Endothelial cell (in vitro differentiated cells): ENCODE measurements around the gene HSDL2. TPM values are rescaled to one million over a fixed set of nuclear protein-coding genes. Genes with fewer than 3 reads are reported as not detected.

ENCODE experiments used
- DNase-seq: peaks from one replicate; pipeline ENCODE4 v3.0.0; 2021; ENCODE audit warnings: low spot score
- H3K27ac Mint-ChIP-seq: one replicate; pipeline ENCODE4 v1.8.0; 2021; ENCODE audit warnings: mixed read lengths, inconsistent platforms; ENCODE audit not compliant: unreplicated experiment
- H3K27me3 Mint-ChIP-seq: one replicate; pipeline ENCODE4 v1.8.0; 2021; ENCODE audit warnings: mild to moderate bottlenecking, moderate library complexity, mixed read lengths, inconsistent platforms; ENCODE audit not compliant: unreplicated experiment
- H3K36me3 Mint-ChIP-seq: one replicate; pipeline ENCODE4 v1.8.0; 2021; ENCODE audit warnings: mild to moderate bottlenecking, low read depth, mixed read lengths, inconsistent platforms; ENCODE audit not compliant: unreplicated experiment
- H3K4me1 Mint-ChIP-seq: one replicate; pipeline ENCODE4 v1.8.0; 2021; ENCODE audit warnings: mild to moderate bottlenecking, mixed read lengths, inconsistent platforms; ENCODE audit not compliant: unreplicated experiment
- H3K4me3 Mint-ChIP-seq: one replicate; pipeline ENCODE4 v1.8.0; 2021; ENCODE audit warnings: mild to moderate bottlenecking, mixed read lengths, inconsistent platforms; ENCODE audit not compliant: unreplicated experiment
- H3K9me3 Mint-ChIP-seq: one replicate; pipeline ENCODE4 v1.8.0; 2021; ENCODE audit warnings: mixed read lengths, inconsistent platforms; ENCODE audit not compliant: unreplicated experiment
- total RNA-seq: library from RNA; stranded (reverse); fragmentation: NEBNext Ultra II Directional; extraction: Animal tissue kit (Norgen Biotek cat#: 25700); gene quantifications from one replicate; pipeline ENCODE4 v1.2.1, GENCODE V29; 2021; ENCODE audit not compliant: unreplicated experiment
- TF ChIP-seq, protein P1 (sequence below): fragments of 200-600 bp; sonication (generic); IDR thresholded peaks from one replicate; pipeline ENCODE4 v1.5.0; 2021; ENCODE audit warnings: antibody characterized with exemption; ENCODE audit not compliant: unreplicated experiment

The HSDL2 gene
- total RNA-seq, 1 donor from 2014 or later = 7.9 TPM

- peak; percentile 99 for DNase-seq
- no peaks in the 10 kb centered on the region for H3K9me3 Mint-ChIP-seq
- H3K27me3 Mint-ChIP-seq = peaks cover 2% of the 10 kb centered on the region
- peaks cover 26% of the 10 kb centered on the region for H3K4me1 Mint-ChIP-seq
- H3K27ac Mint-ChIP-seq = peak overlapping the region; percentile 94
- H3K4me3 Mint-ChIP-seq = peak overlapping the region; percentile 97
- TF ChIP-seq, protein P1, sequence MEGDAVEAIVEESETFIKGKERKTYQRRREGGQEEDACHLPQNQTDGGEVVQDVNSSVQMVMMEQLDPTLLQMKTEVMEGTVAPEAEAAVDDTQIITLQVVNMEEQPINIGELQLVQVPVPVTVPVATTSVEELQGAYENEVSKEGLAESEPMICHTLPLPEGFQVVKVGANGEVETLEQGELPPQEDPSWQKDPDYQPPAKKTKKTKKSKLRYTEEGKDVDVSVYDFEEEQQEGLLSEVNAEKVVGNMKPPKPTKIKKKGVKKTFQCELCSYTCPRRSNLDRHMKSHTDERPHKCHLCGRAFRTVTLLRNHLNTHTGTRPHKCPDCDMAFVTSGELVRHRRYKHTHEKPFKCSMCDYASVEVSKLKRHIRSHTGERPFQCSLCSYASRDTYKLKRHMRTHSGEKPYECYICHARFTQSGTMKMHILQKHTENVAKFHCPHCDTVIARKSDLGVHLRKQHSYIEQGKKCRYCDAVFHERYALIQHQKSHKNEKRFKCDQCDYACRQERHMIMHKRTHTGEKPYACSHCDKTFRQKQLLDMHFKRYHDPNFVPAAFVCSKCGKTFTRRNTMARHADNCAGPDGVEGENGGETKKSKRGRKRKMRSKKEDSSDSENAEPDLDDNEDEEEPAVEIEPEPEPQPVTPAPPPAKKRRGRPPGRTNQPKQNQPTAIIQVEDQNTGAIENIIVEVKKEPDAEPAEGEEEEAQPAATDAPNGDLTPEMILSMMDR = no peak
- H3K36me3 Mint-ChIP-seq = peaks cover 4% of the 10 kb centered on the region
Measured at GRCh38 chr9:112379177-112380101, 469 bp upstream of the HSDL2 start.

GRCh38 chr9:112380825-112381221, 915 bp downstream of the HSDL2 start:
- TF ChIP-seq, protein P1 = no peak
- Mint-ChIP-seq H3K36me3 (peaks cover 4% of the 10 kb centered on the region), H3K27me3 (peaks cover 2% of the 10 kb centered on the region), H3K27ac (peak overlapping the region; percentile 53), H3K4me1 (peaks cover 26% of the 10 kb centered on the region), H3K9me3 (no peaks in the 10 kb centered on the region), H3K4me3 (peak overlapping the region; percentile 95)
- DNase-seq = no peak

- Mint-ChIP-seq H3K36me3 (peaks cover 4% of the 10 kb centered on the region), H3K9me3 (no peaks in the 10 kb centered on the region), H3K4me1 (peaks cover 26% of the 10 kb centered on the region), H3K4me3 (no peak overlapping the region), H3K27ac (no peak overlapping the region), H3K27me3 (peaks cover 2% of the 10 kb centered on the region)
- TF ChIP-seq, protein P1 = no peak
- DNase-seq = no peak
Measured at GRCh38 chr9:112382066-112382465, 2.2 kb downstream of the HSDL2 start.

GRCh38 chr9:112382501-112383364, 2.8 kb downstream of the HSDL2 start:
- Mint-ChIP-seq H3K36me3 (peaks cover 4% of the 10 kb centered on the region), H3K4me1 (peaks cover 23% of the 10 kb centered on the region), H3K27ac (no peak overlapping the region), H3K27me3 (peaks cover 2% of the 10 kb centered on the region), H3K9me3 (no peaks in the 10 kb centered on the region), H3K4me3 (no peak overlapping the region)
- TF ChIP-seq, protein P1 = no peak
- DNase-seq = no peak
